Nasal cavity respiratory epithelium epithelial cell of viscerocranial mucosa (primary cell): ENCODE data around the gene NCK1. TPM values are rescaled to one million over a fixed set of nuclear protein-coding genes. Genes with fewer than 3 reads are reported as not detected.

ENCODE experiments used
- total RNA-seq: library from RNA; depleted of rRNA; stranded (reverse); fragments of >200 nt; gene quantifications from 2 replicates; pipeline ENCODE4 v1.2.3, GENCODE V29; 2014

Gene NCK1
- 81.0 and 111 TPM in 2 replicates for total RNA-seq

GRCh38 chr3:136861890-136862616 is at the start of gene NCK1:
Gene NCK1, plus strand, starts transcription at chr3:136862208. Its CDS starts 65,794 bp downstream, at chr3:136928002.

GRCh38 chr3:136818769-136819391 is 43.1 kb upstream of the NCK1 start, which contains the start of gene SLC35G2:
Gene SLC35G2, plus strand, starts transcription at chr3:136819126. Its CDS starts 35,335 bp downstream, at chr3:136854461.

GRCh38 chr3:136957751-136958288 is 95.8 kb downstream of the NCK1 start, which contains the start of gene IL20RB:
Gene IL20RB, plus strand, starts transcription at chr3:136957983. Its CDS starts 131 bp downstream, at chr3:136958114.

Other genes with a start within 250 kb of the NCK1 start
- 27.7 and 30.8 TPM in 2 replicates for gene STAG1, start 109.8 kb upstream of the NCK1 start, total RNA-seq
- gene SLC35G2, start 43.1 kb upstream of the NCK1 start, total RNA-seq = 3.8 and 5.8 TPM in 2 replicates
- 164 and 183 TPM in 2 replicates for gene IL20RB, start 95.8 kb downstream of the NCK1 start, total RNA-seq